ENCODE results near the gene BLOC1S1.

Gene BLOC1S1

GRCh38 chr12:55684761-55685370 is 31.0 kb upstream of the BLOC1S1 start:
- Mint-ChIP-seq H3K27me3 (ENCODE audit: low read depth) (peaks cover 6% of the 10 kb centered on the region), H3K9me3 (no peaks in the 10 kb centered on the region), H3K36me3 (ENCODE audit: low read depth) (peaks cover 4% of the 10 kb centered on the region), H3K4me3 (no peak overlapping the region), H3K27ac (no peak overlapping the region), H3K4me1 (peaks cover 23% of the 10 kb centered on the region)
- no peak for TF ChIP-seq CTCF (IDR thresholded peaks at IDR 0.05; ENCODE audit: unreplicated experiment in 3 of 3)

DNA sequence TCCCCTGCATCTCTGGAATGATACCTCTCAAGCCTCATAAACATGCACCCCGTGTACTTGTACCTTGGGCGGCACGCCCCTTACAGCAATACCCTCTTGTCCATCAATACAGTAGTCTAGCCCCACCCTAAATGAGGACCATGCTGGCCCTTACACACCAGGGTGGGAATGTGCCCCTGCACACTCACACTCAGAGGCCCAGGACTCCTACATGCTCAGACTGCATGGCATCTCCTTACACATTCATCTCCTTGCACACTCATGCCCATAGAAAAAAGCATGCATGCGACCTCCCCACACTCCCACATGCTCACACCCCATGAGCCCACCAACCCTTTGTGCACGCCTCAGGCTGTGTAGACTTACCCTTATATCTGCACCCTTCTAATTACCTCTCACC is 30.2 kb upstream of the BLOC1S1 start:
- peaks cover 4% of the 10 kb centered on the region for H3K36me3 Mint-ChIP-seq (ENCODE audit: low read depth)
- peaks cover 6% of the 10 kb centered on the region for H3K27me3 Mint-ChIP-seq (ENCODE audit: low read depth)
- no peak for TF ChIP-seq CTCF (IDR thresholded peaks at IDR 0.05; ENCODE audit: unreplicated experiment in 3 of 3)
- H3K9me3 Mint-ChIP-seq, result no peaks in the 10 kb centered on the region
- peaks cover 23% of the 10 kb centered on the region for H3K4me1 Mint-ChIP-seq
- no peak overlapping the region for H3K4me3 Mint-ChIP-seq
- no peak overlapping the region for H3K27ac Mint-ChIP-seq

DNA sequence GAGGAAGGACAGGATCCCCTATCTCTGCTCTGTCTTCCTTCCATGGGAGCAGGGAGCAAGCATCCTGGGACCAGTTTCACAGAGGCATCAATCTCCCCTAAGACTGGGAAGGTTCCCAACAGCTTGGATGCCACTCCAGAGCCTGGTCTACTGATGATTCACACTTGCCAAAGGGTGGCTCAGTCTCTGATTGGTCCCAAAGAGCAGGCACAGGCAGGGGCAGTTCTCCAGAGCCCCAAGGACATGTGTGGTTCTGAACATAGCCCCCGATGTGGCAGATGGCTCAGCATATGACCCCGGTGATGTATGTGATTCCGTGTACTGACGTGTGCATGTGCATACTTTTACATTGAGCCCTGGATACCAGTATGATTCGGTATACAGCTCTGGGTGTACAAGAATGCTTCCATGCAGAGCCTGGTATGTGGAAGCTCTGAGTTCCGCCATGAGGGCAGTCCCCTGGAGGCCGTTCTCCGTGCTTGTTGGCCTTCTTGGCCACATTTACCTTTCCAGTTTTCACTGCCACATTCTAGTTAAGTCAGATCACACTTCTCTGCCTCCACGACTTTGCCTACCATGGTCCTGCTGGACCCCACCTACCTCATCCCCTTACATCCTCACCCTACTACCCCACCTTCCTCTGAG is 29.4 kb upstream of the BLOC1S1 start:
- Mint-ChIP-seq H3K4me3 (no peak overlapping the region), H3K9me3 (no peaks in the 10 kb centered on the region), H3K4me1 (peaks cover 16% of the 10 kb centered on the region), H3K27ac (no peak overlapping the region), H3K36me3 (ENCODE audit: low read depth) (peaks cover 4% of the 10 kb centered on the region), H3K27me3 (ENCODE audit: low read depth) (peaks cover 6% of the 10 kb centered on the region)
- TF ChIP-seq CTCF (IDR thresholded peaks at IDR 0.05; ENCODE audit: unreplicated experiment in 3 of 3), result no peak

DNA sequence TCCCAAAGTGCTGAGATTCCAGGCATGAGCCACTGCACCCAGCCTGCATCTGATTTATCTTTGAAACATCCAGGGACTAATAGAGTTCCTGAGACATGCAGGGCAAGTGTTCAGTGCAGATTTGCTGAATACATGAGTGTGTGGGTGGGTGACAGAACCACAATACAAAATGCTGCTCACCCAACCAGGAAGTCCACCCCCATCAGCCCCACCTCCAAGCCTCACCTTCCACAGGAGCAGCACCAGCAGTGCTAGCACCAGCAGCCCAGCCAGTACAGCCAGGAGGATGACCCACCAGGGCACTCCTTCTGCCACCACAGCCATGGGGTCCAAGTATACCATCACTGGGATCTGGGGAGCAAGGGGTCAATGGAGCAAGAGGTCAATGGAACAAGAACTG is 28.1 kb upstream of the BLOC1S1 start:
- peaks cover 6% of the 10 kb centered on the region for H3K27me3 Mint-ChIP-seq (ENCODE audit: low read depth)
- peaks cover 8% of the 10 kb centered on the region for H3K4me1 Mint-ChIP-seq
- peaks cover 4% of the 10 kb centered on the region for H3K36me3 Mint-ChIP-seq (ENCODE audit: low read depth)
- no peak overlapping the region for H3K27ac Mint-ChIP-seq
- H3K4me3 Mint-ChIP-seq, result no peak overlapping the region
- TF ChIP-seq CTCF (IDR thresholded peaks at IDR 0.05; ENCODE audit: unreplicated experiment in 3 of 3), result no peak
- H3K9me3 Mint-ChIP-seq, result no peaks in the 10 kb centered on the region

- Mint-ChIP-seq H3K27ac (no peak overlapping the region), H3K4me1 (peaks cover 4% of the 10 kb centered on the region), H3K36me3 (ENCODE audit: low read depth) (peaks cover 4% of the 10 kb centered on the region), H3K4me3 (no peak overlapping the region), H3K9me3 (no peaks in the 10 kb centered on the region), H3K27me3 (ENCODE audit: low read depth) (peaks cover 3% of the 10 kb centered on the region)
- TF ChIP-seq CTCF (IDR thresholded peaks at IDR 0.05; ENCODE audit: unreplicated experiment in 3 of 3), result no peak
Measured at GRCh38 chr12:55688716-55689655, 26.9 kb upstream of the BLOC1S1 start.
